ACC112 (cell line): Measurements from ENCODE around the gene RFX5.
"Not testable (repeated sequence)": the region's sequence is repeated elsewhere in the genome, so short reads cannot be mapped to it uniquely, and the experiment has no call there.

Experiments
- H2AFZ ChIP-seq: fragments of 200-600 bp; sonication (generic); one replicate; pipeline ENCODE4 v1.6.0; 2017; ENCODE audit warnings: antibody characterized with exemption, low read length; ENCODE audit not compliant: unreplicated experiment
- H3K27ac ChIP-seq: fragments of 200-600 bp; sonication (generic); 2 replicates; pipeline ENCODE4 v1.5.1; 2014; ENCODE audit warnings: low read depth, mild to moderate bottlenecking, antibody characterized with exemption, low read length, moderate library complexity
- H3K27me3 ChIP-seq: fragments of 200-600 bp; sonication (generic); 2 replicates; pipeline ENCODE4 v1.6.1; 2014; ENCODE audit warnings: mild to moderate bottlenecking, antibody characterized with exemption, low read length, moderate library complexity, mixed read lengths; ENCODE audit not compliant: insufficient read depth
- H3K36me3 ChIP-seq: fragments of 200-600 bp; sonication (generic); 2 replicates; pipeline ENCODE4 v1.6.1; 2016; ENCODE audit warnings: mild to moderate bottlenecking, antibody characterized with exemption, low read length, moderate library complexity, mixed read lengths; ENCODE audit not compliant: insufficient read depth
- H3K4me1 ChIP-seq: fragments of 200-600 bp; sonication (generic); one replicate; pipeline ENCODE4 v1.6.1; 2016; ENCODE audit warnings: low read length, mixed read lengths; ENCODE audit not compliant: insufficient read depth, unreplicated experiment, control insufficient read depth
- H3K4me3 ChIP-seq: fragments of 200-600 bp; sonication (generic); 2 replicates; pipeline ENCODE4 v1.5.1; 2014; ENCODE audit warnings: mild to moderate bottlenecking, low read depth, low read length
- H3K79me2 ChIP-seq: fragments of 200-600 bp; sonication (generic); one replicate; pipeline ENCODE4 v1.6.0; 2016; ENCODE audit warnings: low read length; ENCODE audit not compliant: control insufficient read depth, unreplicated experiment, insufficient read depth

RFX5 gene

DNA sequence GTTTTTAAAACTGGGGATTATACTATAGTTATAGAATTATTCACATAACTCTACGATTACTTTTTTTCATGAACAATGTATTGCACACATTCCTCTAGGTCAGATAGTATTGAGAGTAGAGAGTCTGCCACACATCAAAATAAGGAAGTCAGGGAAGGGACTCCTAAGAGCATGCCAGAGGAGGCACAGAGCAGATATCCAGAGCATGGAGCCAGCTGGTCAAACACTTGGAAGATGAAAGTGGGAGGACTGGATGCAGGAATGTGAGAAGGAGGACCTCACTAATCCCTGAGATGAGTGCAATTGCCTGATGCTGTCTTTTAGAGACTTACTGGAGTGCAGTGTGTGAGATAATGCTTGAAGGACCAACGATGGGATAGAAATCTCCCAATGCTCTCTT lies 9.6 kb upstream of the RFX5 start:
- H3K27me3 ChIP-seq, result no peaks in the 10 kb centered on the region
- no peak overlapping the region for H3K27ac ChIP-seq
- H3K4me1 ChIP-seq, result no peaks in the 10 kb centered on the region
- H3K79me2 ChIP-seq, result no peaks in the 10 kb centered on the region
- no peak overlapping the region for H2AFZ ChIP-seq
- H3K4me3 ChIP-seq, result no peak overlapping the region
- no peaks in the 10 kb centered on the region for H3K36me3 ChIP-seq

DNA sequence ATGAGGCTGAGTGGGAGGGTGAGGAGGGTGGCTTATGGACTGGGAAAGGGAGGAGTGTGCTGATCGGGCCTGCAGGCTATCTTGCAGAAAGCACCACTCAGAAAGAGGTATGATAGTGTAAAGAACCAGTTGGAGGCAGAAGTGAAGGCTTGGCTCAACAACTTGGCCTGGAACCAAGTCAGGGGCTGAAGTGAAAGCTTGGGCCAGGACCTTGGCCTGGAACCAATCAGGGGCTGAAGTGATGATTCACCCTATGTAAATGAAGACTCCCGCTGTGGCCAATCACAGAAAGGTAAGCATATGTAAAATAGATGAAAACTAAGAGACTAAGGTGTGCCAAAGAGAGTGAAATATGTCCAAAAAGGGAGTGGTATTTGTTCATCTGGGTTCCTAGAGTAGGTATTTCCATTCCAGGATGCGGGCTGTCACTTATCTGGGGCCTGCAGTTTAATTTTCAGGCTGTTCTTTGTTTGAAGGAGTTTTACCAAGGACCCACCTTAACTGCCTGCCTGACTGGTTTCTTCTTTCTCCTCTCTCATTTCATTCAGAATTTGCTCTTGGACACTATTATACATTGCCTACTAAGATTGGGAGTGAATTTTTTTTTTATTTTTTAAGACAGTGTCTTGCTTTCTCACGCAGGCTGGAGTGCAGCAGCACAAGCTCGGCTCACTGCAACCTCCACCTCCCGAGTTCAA lies 5.1 kb upstream of the RFX5 start:
- no peak overlapping the region for H2AFZ ChIP-seq
- H3K36me3 ChIP-seq, result no peaks in the 10 kb centered on the region
- H3K4me3 ChIP-seq, result no peak overlapping the region
- H3K27me3 ChIP-seq, result no peaks in the 10 kb centered on the region
- H3K79me2 ChIP-seq, result no peaks in the 10 kb centered on the region
- H3K27ac ChIP-seq, result no peak overlapping the region
- H3K4me1 ChIP-seq, result peaks cover 7% of the 10 kb centered on the region

DNA sequence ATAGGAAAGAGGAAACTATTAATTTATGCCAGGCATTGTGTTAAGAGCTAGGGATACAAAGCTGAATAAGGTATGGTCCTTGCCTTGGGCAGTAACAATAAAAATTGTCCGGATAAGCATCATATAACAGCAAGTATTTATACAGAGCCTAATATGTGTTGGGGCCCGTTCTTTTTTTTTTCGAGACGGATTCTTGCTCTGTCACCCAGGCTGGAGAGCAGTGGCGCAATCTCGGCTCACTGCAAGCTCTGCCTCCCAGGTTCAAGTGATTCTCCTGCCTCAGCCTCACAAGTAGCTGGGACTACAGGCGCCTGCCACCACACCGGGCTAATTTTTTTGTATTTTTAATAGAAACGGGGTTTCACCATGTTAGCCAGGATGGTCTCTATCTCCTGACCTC lies 3.3 kb upstream of the RFX5 start:
- H3K36me3 ChIP-seq, H3K27ac ChIP-seq, H3K4me3 ChIP-seq, H2AFZ ChIP-seq, H3K27me3 ChIP-seq: not testable (repeated sequence)
- peaks cover 13% of the 10 kb centered on the region for H3K4me1 ChIP-seq
- peaks cover 12% of the 10 kb centered on the region for H3K79me2 ChIP-seq

DNA sequence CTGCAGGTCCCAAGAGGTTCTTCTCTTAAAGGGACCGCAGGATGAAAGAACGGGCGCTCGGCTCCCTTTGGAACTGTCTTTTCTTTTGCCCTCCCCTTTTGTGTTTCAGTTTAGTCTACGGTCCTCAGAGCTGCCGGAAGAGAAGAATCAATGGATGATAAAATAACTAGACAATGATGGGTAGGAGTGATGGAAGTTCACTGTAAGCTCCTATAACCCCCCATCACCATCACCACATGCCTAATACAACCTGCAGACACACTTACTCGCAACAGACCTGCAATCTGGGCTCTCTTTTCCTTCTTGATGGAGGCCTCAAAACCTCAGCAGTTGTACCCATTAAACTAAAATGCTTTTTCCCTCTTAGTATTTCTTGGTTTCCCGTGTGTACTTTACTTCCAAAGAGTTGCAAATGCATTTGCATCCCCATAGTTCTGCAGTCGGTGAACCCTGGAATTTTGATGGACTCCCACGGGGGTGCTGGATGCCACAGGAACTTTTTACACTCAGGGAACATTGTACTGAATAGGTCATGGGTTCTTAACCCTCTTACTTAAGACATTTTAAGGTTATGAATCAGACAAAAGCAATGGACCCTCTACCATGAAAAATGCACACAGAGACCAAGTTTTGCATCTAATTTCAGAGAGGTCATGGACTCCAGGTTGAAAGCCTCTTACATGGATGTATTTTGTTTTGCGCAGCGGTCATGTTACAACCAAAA lies 633 bp upstream of the RFX5 start:
- Histone ChIP-seq H3K79me2 (peaks cover 12% of the 10 kb centered on the region), H3K4me1 (peaks cover 13% of the 10 kb centered on the region), H3K4me3 (peak overlapping the region; percentile 89), H3K36me3 (no peaks in the 10 kb centered on the region), H3K27me3 (no peaks in the 10 kb centered on the region), H2AFZ (peak overlapping the region; percentile 60), H3K27ac (peak overlapping the region; percentile 33; the same call in 1 of the 2 replicates)

DNA sequence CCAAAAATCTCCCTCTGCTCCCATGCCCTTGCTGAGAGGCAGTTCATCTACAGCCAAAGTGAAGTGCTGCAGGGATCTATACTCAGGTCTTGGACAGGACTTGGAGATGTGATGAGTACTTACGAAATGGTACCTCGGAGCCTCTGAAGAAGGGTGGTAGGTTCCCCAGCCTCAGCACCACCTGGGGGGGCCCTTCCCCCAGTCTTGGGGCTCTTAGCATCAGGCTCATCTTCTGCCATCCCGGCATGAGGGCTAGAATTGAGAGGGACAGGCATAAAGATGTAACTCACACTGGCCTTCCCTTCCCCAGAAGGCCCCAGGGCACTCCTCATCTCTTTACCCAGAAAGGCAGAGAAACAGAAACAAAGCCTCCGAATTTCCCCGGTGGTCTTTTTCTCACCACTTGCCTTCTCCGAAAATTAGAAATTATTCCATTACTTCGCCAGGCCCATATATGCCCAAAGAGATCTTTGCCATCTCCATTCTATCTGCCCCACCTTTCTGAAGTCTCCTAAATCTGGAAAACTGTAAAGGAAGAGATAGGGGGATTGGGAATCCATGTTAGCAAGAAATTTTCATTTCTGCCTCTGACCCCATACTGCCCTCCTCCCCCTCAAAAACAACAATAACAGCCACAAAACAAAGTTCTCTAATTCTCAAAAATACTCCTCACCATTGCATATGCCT lies 827 bp downstream of the RFX5 start:
- H2AFZ ChIP-seq, result peak overlapping the region; percentile 28
- no peaks in the 10 kb centered on the region for H3K36me3 ChIP-seq
- peak overlapping the region; percentile 87 for H3K27ac ChIP-seq
- peak overlapping the region; percentile 89 for H3K4me3 ChIP-seq
- peaks cover 12% of the 10 kb centered on the region for H3K79me2 ChIP-seq
- H3K27me3 ChIP-seq, result no peaks in the 10 kb centered on the region
- H3K4me1 ChIP-seq, result peaks cover 13% of the 10 kb centered on the region

DNA sequence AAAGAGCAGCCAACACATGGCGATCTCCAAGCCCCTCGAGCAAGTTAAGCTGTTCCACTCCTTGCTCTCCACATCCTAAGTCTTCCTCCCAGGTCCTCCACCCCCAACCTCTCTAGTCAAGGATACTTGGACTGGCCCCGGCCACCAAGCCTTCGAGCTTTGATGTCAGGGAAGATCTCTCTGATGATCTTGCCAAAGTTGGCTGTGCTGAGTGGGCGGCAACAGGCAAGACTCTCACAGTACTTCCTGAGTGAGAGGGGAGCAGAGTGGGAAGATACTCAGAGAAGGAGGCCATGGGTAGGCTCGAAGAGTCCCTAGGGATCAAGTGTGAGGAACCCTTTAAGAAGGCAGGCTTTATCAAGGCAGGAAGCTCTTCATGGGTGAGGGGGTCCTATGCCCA lies 2.8 kb downstream of the RFX5 start:
- Histone ChIP-seq H3K27ac (no peak overlapping the region), H3K79me2 (peaks cover 12% of the 10 kb centered on the region), H3K4me1 (peaks cover 13% of the 10 kb centered on the region)

DNA sequence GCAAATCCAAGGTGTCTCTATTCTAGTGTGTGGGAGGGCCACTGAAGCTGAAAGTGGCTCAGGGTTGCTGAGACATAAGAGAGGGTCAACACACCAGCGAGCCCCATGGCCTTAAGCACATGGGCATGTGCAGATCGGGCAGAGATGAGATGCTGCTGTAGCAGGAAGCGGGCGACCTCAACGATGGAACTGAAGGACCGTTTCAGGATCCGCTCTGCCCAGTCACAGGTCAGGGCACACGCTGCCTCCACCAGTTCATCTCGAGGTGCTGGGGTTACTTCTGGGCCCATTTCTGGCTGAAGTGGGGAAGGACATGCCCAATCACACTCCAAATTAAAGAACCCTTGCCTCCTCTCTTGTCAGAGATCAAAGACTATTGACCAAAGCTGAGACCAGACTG lies 3.5 kb downstream of the RFX5 start:
- no peak overlapping the region for H3K27ac ChIP-seq
- no peaks in the 10 kb centered on the region for H3K36me3 ChIP-seq
- H3K27me3 ChIP-seq, result no peaks in the 10 kb centered on the region
- peaks cover 13% of the 10 kb centered on the region for H3K4me1 ChIP-seq
- H3K4me3 ChIP-seq, result no peak overlapping the region
- H2AFZ ChIP-seq, result no peak overlapping the region
- H3K79me2 ChIP-seq, result peaks cover 12% of the 10 kb centered on the region

More for the DNA sequence above, 2.8 kb downstream of the RFX5 start:
- Histone ChIP-seq H2AFZ (no peak overlapping the region), H3K36me3 (no peaks in the 10 kb centered on the region), H3K27me3 (no peaks in the 10 kb centered on the region), H3K4me3 (no peak overlapping the region)

DNA sequence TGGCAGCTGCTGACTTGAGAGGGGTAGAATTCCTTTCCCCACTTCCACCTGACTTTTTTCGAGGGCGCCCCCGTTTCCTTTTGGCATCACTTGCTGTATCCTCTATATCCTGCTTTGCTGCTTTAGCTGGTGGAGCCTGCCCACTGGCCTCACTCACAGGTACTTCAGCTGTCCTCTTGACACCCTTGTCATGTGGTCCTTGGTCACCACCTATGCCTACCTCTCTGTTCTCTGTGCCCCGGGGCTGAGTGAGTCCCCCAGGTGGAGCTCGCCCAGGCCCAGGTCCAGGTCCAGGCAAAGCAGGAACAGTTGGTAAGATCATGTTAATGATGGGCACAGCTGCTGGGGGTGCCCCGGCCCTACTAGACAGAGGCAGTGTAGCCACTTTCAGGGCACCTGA lies 4.5 kb downstream of the RFX5 start:
- H3K36me3 ChIP-seq, result no peaks in the 10 kb centered on the region
- no peak overlapping the region for H3K4me3 ChIP-seq

DNA sequence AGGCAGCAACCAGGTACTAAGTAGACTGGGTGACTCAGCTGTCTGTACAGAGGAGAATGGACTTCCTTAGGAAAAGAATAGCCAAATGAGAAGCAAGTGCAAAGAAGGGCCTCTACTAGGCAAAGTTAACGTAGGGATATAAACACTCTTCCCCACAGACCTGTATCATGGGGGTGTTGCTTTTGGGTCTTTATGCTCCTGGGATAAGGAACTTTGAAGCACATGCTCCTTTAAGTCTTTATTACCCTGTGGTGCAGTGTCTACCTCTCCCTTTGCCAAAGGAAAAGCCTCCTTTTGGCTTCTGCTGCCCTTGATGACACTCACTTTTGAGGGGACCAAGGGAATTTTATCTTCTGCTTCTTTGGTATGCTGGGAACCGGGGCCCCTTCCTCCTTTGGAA lies 5.0 kb downstream of the RFX5 start:
- no peak overlapping the region for H3K4me3 ChIP-seq
- no peaks in the 10 kb centered on the region for H3K27me3 ChIP-seq
- H2AFZ ChIP-seq, result no peak overlapping the region
- H3K36me3 ChIP-seq, result no peaks in the 10 kb centered on the region
- H3K79me2 ChIP-seq, result peaks cover 12% of the 10 kb centered on the region
- H3K4me1 ChIP-seq, result peaks cover 7% of the 10 kb centered on the region
- no peak overlapping the region for H3K27ac ChIP-seq

More for the DNA sequence above, 4.5 kb downstream of the RFX5 start:
- Histone ChIP-seq H3K4me1 (peaks cover 7% of the 10 kb centered on the region), H3K27ac (no peak overlapping the region), H3K79me2 (peaks cover 12% of the 10 kb centered on the region), H3K27me3 (no peaks in the 10 kb centered on the region), H2AFZ (no peak overlapping the region)

DNA sequence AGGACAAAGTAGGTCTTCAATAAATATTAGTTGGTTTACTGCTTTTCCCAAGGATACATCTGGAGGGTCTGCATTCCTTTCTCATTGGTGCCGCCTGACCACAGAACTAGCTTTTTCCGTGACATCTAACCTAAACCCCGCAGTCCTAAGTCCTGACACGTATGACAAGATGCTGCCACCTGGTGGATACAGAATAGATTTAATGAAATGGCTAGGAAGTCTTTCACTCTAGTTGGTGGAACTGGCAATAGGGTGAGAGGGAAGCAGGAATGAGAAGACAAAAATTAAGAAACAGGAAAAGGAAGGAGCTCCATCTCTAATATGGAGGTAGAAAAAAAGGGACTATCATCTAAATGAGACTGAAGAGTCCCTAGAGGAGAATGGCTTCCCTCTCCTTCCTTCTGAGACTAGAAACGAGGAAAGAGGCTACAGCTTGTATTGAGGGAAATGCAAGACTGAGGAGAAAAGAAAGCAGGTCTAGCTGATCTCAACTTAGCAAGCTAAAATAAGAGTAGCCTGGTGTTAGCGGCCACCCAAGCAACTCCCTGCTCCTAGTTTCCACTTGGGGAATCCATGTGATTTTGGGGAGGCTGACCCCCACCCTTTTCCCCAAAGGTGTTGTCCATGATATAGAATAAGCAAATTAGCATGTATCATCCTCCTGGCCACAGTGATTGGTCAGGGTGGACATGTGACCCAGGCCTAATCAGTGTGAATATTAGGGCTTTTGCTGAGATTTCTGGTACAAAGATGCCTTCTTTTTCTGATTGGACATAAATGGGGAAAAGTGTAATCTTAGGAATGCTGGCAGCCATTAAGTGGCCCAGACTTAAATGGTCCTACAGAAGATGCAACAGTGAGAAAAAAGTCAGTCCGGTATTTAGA lies 5.9 kb downstream of the RFX5 start:
- Histone ChIP-seq H3K27me3 (no peaks in the 10 kb centered on the region), H2AFZ (no peak overlapping the region), H3K4me3 (no peak overlapping the region), H3K36me3 (no peaks in the 10 kb centered on the region), H3K27ac (peak overlapping the region; percentile 14; the same call in 1 of the 2 replicates), H3K4me1 (peaks cover 6% of the 10 kb centered on the region), H3K79me2 (peaks cover 6% of the 10 kb centered on the region)
